GM18511 (cell line): Measurements from ENCODE around the gene EEF1AKMT2.
A peak's percentile ranks its signal among the peaks of the same experiment; 100 is the strongest.

Source experiments
- ATAC-seq: cut with Tn5 transposase; IDR thresholded peaks from one replicate; pipeline ENCODE4 v1.9.1; 2021; ENCODE audit warnings: mild to moderate bottlenecking, moderate library complexity; ENCODE audit not compliant: unreplicated experiment

Gene EEF1AKMT2

DNA sequence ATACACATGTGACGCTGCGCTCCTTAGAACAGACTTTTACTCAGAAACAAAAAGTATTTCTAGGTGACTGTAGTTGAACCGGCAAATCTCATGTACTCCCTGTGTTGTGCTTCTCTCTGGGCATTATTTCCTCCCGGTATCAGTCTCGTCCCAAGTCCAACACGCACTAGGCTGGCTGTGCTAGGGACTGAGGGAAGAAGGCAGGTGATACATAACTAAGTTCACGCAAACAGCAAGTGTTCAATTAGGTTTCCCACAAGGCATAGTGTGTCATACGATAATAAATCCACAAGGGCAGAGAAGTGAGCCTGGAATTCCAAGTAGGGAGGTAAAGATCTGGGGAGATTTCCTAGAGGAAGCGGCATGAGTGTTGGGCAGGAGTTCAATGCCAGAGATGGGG lies 67.9 kb downstream of the EEF1AKMT2 start:
- ATAC-seq: no peak

DNA sequence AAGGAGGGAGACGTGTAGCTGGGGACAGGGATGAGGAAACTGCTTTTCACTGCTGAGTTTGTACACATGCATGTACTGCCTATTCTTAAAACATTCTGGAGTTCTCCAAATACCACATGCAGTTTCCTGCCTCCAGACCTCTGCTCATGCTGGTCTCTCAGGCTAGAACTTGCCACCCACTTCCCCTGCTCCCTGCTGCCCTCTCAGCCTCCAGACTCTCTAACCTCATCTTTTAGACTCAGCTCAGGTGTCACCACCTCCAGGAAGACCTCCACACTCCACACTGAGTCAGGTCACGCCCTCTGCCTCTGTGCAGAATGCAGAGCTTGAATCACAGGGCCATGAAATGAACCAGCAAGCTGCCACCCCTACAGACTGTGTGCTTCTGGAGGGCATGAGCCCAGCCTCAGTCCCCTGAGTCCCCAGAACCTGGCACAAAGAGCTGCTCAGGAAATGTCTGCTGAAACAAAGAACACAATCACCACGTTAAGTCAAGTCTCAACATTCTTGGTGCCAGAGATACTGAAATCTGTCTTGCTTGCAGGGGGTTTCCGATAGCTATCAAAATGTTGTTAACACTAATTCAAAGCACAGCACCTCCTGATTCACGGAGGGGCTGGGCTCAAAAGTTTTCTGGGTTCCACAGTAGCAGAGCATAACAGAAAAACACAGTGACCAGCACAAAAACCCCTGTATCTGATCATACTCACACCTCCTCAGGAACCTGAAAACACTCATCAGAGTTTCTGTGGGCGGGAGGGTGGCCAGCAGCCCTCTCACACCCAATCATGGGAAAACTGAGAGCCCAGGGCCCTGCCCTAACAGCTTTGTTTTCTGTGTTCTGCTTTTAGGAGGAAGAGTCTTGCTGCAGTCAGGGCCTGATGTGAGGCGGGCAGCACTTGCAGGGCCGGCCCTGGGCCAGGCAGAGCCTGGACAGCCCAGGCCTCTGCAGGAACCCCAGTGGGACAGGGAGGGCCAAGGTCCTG lies 68.6 kb downstream of the EEF1AKMT2 start:
- peak; percentile 71 for ATAC-seq

DNA sequence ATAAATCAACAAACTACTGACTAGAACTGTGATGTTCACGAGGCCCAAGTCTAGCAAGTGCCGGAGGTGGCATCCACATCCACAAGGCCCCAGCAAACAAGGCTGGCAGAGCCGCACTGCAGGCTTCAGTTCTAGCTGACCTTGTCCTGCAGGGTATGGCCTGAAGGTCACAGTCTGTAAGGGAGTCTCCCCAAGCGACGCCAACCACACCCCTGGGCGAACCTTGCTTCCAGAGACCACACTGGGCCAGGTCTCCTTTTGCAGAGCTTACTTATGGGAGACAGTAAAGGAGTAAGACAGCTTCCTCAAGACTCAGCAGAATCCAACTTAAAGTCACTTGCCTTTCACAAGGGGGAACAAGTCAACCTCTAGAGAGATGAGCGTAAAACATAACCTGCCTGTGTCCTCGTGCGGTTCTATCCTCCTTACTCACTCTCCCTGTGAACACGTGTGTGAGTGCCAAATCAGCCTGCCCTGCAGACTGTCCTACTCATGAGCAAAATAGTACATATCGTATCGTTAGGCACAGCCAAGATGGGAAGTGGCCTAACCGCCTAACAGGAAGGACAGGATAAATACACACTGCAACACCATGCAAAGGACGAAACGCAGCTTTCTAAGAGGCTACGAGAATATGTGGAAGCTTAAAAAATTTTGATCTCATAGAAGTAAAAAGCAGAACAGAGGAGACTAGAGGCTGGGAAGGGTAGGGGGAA lies 70.2 kb downstream of the EEF1AKMT2 start:
- no peak for ATAC-seq

DNA sequence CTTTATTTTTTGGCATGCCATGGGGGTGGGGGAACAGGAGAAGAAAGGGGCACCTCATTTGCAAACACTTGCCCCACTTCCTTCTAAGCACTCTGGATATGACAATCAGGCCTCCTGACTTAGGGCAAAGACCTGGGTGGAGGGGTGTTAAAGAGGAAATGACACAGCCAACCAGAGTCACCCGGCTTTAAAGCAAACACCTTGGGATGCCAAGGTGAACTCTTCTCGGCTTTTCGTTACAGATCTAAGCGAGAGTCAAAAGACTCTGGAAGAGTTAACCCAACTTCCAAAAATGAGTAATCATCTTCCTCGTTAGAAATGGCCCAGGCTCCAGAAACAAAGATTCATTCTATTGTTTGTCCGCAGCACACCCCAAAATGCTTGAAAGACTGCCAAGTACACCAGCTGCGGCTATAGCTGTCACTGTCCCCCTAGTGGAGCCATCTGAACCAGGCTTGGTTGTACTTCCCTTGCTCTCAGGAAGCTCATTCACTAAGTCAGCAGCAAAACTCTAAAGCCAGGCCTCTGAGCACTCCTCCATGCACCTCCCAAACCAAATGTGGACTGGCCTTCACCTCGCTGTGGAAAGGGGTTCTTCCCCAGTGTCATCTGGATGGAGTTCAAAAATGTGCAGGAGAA lies 72.4 kb downstream of the EEF1AKMT2 start:
- ATAC-seq: peak; percentile 51

DNA sequence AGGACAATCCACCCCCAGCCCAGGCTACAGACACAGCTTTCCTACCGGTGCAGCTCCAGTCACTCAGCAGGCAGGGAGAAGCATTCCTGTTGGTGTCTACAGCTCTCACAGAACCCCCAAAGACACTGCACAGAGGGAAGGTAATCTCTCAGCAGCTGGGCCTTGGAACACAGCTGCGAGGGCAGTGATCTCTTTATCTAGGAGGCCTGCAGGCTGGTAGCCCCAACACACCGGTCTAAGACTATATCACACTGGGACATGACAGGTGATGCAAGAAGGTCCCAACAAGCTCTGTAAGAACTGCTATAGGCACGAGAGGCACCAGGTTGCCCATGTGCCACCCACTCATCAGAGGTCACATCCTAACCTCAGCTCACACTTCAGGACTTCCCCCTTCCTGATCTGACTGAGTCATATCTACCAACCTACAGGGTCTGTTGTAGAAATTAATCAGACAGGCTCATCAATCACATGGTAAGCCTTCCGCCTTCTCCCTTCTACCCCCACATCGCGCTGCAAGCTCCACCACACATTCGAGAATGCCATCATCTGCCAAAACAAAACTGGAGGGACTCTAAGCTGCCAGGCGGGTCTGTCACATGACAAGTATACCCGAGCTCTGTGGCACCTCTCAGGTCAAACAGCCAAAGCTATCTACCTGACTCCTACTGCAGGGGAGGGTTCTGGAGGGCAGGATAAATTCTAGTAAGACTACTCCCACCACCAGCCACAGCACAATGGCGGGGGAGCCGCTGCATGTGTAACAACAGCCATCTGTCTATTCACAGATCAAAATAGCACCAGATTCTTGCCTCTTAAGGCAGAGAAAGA lies 73.6 kb downstream of the EEF1AKMT2 start:
- ATAC-seq: peak; percentile 66

DNA sequence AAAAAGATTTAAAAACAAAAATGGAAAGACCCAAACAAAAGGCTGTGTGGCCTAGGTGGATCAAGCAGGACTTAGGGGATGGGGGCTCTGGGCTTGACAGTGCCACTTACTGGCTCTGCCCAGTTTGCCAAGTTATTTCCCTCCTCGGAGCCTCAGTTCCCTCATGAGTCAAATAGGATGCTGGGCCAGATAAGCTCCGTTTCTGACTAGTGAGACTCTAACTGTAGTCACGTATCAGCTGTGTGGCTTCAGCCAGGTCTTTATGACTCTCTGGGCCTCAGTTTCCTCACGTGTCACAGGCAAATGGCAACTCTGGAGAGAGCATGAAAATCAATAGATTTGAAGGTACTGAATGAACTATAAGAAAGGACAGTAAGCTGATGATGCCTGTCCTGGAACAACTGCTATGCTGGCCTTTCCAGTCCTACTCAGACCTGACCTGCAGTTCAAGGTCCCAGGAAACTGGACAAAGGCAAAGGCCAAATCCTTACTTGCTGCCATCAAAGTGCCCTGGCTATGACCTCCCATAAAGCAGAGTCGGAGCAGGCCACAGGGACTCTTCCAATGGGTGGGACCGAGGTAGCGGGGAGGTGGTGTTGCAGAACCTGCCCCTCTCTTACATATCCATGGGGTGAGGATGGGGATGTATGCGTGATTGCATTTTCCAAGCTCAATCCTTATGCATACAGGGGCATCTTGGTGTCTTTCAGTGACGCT lies 74.5 kb downstream of the EEF1AKMT2 start:
- ATAC-seq: no peak

DNA sequence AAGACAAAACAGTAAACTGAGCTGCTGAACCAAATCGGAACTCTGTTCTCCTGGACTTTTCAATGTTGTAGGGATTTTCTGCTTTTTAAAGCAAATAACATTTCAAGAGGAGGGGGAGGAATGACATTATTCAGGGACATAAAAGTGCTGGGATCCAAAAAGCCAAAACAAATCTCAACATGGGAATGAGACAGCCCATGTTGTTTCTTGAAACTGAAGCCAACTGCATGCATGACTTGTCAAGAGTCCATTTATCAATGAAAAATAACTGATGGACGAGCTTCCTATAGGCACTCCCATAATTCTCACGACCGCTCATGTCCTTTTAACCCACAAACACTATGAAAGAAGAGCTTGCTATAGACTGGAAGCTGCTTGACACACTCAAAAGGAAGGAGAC lies 75.3 kb downstream of the EEF1AKMT2 start:
- ATAC-seq: no peak

DNA sequence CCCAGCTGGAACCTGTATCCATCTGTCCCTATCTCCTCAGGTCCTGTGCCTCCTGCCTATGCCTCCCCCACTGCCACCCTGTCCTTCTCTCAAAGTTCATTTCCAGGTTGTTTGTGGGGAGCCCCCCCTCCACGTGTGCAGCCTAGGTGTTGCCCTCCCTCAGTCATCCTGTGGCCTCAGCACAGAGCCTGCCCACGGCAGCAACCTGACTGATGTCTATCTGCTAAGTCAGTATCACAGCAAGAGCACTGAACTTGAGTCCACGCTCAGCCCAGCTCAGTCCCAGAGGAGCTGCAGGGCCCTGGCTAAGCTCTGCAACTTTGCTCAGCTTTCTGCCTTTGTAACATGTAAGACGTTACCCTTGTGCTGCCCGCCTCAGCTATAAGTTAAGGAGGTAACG lies 76.2 kb downstream of the EEF1AKMT2 start:
- no peak for ATAC-seq

DNA sequence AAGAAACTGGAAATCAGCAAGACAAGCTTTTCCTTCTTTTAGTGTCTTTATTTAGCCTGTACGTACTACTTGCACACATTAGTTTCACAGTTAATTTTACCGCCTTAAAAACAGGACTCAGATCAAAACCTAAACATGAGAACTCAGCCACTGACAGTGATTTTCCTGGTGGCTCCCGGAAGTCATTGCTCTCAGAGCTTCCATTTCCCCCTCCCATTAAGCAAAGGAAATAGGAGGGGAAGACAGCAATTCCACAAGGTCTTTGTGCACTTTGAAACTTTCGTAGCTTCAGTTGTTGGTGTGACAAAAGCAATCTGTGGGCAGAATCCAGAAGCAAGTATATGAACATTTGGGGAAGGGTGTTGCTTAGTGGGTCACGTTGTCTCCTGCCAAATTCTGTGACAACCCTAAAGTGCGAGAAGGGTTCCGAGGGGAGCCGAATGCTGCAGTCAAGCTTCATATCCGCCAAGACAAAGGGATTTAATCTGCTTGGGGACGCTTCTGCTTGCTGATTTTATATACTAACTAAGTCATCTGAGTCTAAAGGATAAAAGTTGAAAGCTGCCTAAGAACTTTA lies 77.9 kb downstream of the EEF1AKMT2 start:
- no peak for ATAC-seq

DNA sequence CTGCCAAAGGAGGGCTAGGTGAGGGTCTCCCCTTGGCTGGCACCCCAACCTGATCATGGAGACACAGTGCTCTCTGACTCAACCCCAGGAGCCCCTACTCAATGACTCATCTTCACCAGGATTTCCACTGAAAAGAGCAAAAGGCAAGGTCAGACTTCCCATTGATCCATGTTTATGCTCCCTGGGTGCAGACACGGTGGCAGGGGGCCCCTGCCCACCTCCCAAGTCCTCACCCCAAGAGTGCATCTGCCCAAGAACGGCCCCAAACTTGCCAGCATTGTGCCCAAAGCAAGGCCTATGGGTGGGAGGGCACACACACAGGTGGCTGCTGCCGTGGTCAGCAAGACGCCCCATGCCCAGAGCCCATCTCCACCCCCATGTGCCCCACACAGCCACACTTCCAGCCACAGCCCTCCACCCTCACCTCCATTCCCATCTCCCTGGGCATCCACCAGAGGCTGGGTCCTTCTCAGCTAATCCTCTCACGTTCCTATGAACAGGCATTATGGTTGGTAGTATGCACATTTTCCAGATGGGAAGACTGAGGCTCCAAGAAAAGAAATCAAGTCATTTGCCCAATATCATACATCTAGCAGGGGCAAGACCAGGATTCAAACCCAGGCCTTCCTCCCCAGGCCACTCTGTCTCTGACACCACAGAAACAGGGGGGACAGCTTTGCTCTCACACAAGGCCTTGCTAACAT lies 78.8 kb downstream of the EEF1AKMT2 start:
- no peak for ATAC-seq

DNA sequence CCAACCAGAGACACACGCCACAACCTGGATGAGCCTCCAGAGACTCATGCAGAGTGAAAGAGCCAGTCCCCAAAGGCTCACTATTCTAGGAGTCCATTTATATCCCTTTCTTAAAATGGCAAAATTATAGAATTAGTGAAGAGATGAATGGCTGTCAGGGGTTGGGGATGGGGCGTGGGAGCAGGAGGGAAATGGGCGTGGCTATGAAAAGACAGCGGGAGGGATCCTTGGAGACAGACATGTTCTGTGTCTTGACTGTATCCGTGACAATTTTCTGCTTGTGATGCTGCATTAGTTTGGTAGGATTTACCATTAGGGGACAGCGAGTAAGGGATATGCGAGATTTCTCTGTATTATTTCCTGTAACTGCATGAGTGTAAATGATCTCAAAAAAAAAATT lies 80.5 kb downstream of the EEF1AKMT2 start:
- no peak for ATAC-seq

DNA sequence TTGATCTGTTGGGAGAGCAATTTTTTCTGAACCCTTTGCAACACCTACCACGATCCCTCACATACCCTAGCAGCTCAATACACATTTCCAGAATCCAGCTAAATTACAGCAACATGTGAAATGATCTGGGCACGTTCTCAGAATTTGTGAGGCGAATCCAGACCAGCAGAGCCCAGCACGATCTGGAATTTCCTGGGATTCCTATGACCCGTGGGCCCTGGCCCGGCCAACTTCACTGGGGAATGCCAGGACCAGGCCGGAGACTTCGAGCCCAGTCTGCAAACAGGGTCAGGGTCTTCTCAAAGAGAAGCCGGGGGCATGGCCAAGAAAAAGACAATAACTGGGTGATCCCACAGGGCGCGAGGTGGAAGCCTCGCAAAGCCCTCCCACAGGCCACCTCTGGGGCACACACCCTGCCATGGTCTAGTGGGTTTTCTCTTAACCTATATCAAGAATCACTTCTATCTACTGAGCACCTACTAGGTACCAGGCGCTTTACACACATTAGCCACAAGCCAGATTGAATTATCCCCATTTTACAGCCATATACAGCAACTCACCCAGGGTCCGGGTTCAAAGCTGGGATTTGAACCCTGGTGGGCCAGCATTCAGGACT lies 81.3 kb downstream of the EEF1AKMT2 start:
- ATAC-seq: no peak

DNA sequence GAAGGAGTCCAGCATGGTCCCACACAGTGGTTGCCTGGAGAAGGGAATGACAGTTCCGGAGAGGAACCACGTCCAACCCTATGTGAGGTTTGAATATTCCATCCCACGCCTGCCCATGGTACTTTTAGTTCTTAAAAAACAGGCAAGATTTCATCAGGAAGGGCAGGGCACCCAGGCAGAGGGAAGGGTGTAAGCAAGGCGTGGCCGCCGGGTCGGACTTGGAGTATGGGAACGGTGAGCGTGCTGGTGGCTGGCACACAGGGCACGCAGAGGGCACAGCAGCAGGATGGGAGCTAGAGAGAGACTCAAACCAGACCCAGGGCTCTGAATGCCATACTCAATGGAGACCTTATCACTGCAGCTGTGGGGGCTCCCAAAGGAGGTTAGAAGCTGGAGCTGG lies 81.8 kb downstream of the EEF1AKMT2 start:
- ATAC-seq: no peak

DNA sequence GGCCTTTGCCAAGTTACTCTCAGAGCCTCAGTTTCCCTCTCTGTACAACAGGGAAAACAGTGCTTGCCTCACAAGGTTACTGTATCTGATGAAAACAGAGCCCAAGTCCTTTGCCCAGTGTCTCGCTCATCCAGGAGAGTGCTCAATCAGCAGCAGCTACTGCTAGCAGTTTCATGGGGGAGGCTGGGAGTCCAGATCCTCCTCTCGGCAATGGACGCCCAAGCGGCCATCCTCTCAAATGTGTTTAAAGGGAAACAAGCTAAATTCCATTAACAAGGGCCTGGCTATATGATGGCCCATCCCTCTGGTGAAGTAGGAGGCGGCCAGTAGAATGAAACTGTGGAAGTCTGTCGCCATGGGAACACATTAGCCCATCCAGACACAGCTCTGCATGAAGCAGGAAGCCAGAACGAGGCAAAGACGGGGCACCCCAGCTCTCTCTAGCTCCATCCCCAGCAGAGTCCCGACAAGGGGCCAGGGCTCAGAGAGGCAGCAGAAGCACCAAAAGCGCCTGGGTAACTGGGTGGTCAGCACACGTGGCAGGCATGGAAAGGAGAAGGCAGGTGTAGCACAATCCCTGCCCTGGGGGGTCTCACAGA lies 82.7 kb downstream of the EEF1AKMT2 start:
- no peak for ATAC-seq

DNA sequence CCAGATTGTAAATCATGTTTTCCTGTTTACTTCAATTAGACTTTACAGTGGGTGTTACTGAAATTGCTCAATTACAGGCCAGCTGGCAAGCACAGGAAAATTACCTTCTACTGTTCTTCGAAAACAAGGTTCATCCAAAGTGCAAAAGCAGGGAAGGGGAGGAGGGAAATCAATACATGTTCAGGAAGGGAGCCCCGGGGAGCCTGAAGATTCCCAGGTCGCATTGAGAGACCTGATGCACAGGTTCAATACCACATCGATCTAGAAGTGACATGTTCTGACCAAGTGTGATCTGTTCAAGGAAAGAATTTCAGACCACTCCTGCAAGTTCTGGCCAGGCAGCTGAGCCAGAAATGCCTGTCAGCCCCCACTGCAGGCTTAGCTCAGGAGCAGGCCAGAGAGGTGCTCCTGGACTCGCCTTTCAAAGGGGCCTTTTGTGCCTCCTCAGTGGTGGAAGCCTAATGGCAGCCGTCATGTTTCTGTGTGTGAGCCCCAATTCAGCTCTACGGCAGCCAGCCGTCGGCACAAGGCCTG lies 83.4 kb downstream of the EEF1AKMT2 start:
- no peak for ATAC-seq
